ENCODE data around the gene PTPRN2. TPM values are rescaled to one million over a fixed set of nuclear protein-coding genes. Genes with fewer than 3 reads are reported as not detected.

Gene PTPRN2
- total RNA-seq, 2 donors from 2014 or later: 26.1 to 55.5 TPM

DNA sequence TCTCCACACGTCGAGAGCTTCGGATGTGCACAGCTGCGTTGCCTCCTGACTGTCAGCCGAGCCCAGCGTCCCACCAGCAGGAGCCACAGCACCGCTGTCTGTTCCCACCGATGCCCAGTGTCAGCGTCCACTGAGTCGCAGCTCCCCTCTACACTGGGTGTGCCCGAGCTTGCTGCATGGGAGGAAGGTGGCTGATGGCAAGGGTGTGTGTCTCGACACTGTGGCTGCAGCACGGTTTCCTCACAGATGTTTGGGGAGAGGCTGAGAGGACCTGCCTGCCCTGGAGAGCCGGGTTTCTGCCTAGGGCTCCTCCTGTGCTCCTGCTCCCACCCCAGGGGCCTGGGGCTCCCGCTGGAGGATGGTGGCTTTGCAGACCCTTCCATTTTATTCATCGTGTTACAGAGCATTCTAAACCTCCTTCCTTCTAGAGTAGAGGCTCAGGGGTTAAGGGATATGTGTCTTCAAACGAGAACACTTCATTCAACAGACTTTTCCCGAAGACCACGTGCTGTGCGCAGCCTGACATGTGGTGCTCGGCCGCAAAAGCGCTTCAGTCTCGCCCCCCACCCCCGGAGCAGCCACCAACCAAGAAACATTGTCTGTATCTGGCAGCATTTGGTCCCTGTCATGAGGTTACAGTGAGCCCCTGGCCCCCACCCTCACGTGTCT is 866.0 kb downstream of the PTPRN2 start:
- H3K27ac ChIP-seq: no peak overlapping the region
- no peaks in the 10 kb centered on the region for H3K9me3 ChIP-seq
- WGBS: 90% methylated on average over 26 of the region's 26 CpGs
- no peaks in the 10 kb centered on the region for H3K27me3 ChIP-seq (replicated peaks; ENCODE audit: insufficient read depth)
- no peak overlapping the region for H3K4me3 ChIP-seq
- no peak for DNase-seq (ENCODE audit: low spot score)
- H3K4me1 ChIP-seq (replicated peaks): no peaks in the 10 kb centered on the region
- no peaks in the 10 kb centered on the region for H3K36me3 ChIP-seq
- TF ChIP-seq, protein P1, sequence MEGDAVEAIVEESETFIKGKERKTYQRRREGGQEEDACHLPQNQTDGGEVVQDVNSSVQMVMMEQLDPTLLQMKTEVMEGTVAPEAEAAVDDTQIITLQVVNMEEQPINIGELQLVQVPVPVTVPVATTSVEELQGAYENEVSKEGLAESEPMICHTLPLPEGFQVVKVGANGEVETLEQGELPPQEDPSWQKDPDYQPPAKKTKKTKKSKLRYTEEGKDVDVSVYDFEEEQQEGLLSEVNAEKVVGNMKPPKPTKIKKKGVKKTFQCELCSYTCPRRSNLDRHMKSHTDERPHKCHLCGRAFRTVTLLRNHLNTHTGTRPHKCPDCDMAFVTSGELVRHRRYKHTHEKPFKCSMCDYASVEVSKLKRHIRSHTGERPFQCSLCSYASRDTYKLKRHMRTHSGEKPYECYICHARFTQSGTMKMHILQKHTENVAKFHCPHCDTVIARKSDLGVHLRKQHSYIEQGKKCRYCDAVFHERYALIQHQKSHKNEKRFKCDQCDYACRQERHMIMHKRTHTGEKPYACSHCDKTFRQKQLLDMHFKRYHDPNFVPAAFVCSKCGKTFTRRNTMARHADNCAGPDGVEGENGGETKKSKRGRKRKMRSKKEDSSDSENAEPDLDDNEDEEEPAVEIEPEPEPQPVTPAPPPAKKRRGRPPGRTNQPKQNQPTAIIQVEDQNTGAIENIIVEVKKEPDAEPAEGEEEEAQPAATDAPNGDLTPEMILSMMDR (IDR thresholded peaks at IDR 0.05): no peak
- TF ChIP-seq POLR2AphosphoS5 (IDR thresholded peaks at IDR 0.05): no peak
- no peak for TF ChIP-seq POLR2A (IDR thresholded peaks at IDR 0.05)
- intact Hi-C loops (cut with DNase I): no loop called here

DNA sequence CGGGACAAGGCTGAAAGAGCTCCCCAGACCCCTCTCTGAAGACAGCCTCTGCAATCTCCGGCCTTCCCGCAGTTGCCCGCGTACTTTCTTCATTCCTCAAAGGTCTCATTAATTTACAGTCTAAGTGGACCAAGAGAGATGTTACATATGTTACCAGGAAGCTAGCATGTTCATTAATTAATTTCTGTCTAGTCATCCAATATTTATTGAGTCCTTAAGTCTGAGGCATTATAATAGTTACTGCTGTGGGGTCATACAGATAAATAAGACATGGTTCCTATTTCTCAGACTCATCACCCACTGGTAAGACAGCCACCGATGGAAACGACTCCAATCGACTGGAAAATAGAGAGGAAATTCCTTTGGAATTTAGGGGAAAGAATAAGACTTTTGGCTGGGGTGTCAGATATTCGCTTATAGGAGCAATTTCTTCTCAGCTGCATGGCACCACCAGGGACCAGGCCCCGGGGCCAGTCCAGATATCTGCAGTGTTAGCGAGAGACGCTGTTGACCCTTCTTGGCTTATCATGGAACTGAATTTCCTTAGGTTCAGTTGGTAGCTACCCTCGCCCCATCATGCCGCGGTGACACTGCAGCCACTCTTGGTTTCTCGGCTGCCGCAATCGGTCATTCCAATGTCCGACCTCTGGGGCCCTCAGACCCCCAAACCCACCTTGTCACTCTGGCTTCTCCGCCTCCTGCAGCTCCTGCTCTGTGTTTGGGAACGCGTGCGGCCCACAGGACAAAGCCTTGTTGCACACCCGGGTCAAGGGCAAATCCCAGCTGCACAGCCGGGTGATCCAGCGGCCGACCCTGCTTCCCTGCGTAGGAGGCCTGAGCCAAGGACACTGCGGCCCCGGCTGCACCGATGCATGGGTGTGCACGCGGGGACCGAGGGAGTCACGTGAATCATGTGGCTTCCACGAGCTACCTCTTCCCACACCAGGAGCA is 867.6 kb downstream of the PTPRN2 start:
- no peaks in the 10 kb centered on the region for H3K27me3 ChIP-seq (replicated peaks; ENCODE audit: insufficient read depth)
- no peak overlapping the region for H3K4me3 ChIP-seq
- no peaks in the 10 kb centered on the region for H3K9me3 ChIP-seq
- no peak for DNase-seq (ENCODE audit: low spot score)
- TF ChIP-seq, protein P1 (IDR thresholded peaks at IDR 0.05): no peak
- TF ChIP-seq POLR2A (IDR thresholded peaks at IDR 0.05): no peak
- TF ChIP-seq POLR2AphosphoS5 (IDR thresholded peaks at IDR 0.05): no peak
- WGBS: 95% methylated on average over 36 of the region's 36 CpGs
- H3K36me3 ChIP-seq: no peaks in the 10 kb centered on the region
- no peak overlapping the region for H3K27ac ChIP-seq
- no peaks in the 10 kb centered on the region for H3K4me1 ChIP-seq (replicated peaks)
- intact Hi-C loops (cut with DNase I): no loop called here

DNA sequence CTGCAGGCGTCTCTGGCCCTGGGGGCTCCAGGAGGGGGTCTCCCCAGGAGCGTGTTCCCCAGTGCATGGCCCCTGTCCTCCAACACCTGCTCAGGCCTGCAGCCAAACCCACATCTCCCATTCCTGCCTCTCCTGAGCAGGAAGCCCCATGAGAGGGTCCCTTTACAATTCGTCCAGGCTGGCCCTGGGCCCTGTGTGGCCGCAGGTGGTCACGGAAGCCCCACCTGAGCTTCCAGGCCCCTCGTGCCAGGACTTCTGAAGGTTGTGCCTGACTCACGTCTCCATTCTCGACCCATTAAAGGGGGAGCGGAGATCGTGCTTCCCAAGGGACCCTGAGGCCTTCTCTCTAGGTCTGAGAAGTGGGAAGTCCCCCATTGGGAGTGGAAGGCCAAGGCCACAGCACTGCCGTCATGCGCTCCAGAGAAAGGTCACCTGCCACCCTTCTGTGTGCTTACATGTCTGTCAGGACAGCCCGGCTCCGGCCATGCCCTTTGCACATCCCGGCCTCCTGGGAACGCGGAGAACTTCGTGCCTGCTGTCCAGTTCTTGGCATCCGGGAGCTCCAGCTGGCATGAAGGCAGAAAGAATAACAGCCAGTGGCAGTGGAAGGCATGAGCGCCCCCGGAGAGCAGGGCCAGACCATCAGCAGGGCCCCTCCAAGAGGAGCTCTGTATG is 868.5 kb downstream of the PTPRN2 start:
- 93% methylated on average over 21 of the region's 21 CpGs for WGBS
- no peak for TF ChIP-seq POLR2AphosphoS5 (IDR thresholded peaks at IDR 0.05)
- TF ChIP-seq POLR2A (IDR thresholded peaks at IDR 0.05): no peak
- TF ChIP-seq, protein P1 (IDR thresholded peaks at IDR 0.05): no peak
- Histone ChIP-seq H3K36me3 (no peaks in the 10 kb centered on the region), H3K4me1 (replicated peaks) (no peaks in the 10 kb centered on the region), H3K27ac (no peak overlapping the region), H3K27me3 (replicated peaks; ENCODE audit: insufficient read depth) (no peaks in the 10 kb centered on the region), H3K4me3 (no peak overlapping the region), H3K9me3 (no peaks in the 10 kb centered on the region)
- intact Hi-C loops (cut with DNase I): no loop called here
- no peak for DNase-seq (ENCODE audit: low spot score)

DNA sequence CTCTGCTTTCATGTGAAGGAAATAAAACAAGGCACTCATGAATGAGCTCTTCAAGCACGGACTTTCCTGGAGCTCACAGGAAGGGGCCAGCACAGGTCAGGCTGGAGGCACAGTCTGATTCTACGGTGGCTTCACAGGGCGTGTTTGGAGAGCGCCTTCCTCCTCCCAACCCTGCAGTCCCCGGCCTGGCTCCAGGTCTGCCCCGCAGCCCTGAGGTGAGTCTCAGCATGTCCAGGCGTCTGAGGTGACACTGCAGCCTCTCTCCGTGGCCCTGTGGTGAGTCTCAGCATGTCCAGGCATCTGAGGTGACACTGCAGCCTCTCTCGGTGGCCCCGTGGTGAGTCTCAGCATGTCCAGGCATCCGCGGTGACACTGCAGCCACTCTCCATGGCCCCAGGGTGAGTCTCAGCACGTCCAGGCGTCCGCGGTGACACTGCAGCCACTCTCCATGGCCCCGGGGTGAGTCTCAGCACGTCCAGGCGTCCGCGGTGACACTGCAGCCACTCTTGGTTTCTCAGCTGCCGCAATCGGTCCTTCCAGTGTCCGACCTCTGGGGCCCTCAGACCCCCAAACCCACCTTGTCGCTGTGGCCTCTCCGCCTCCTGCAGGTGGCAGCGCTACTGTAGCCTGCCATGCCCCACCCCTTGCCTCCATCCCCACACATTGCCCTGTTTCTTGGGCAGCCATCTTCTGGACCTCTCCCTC is 869.2 kb downstream of the PTPRN2 start:
- H3K36me3 ChIP-seq: no peaks in the 10 kb centered on the region
- WGBS: 55% methylated on average over 25 of the region's 27 CpGs
- no peaks in the 10 kb centered on the region for H3K9me3 ChIP-seq
- H3K27me3 ChIP-seq (replicated peaks; ENCODE audit: insufficient read depth): no peaks in the 10 kb centered on the region
- TF ChIP-seq, protein P1 (IDR thresholded peaks at IDR 0.05): no peak
- TF ChIP-seq POLR2A (IDR thresholded peaks at IDR 0.05) (no peak), POLR2AphosphoS5 (IDR thresholded peaks at IDR 0.05) (no peak)
- H3K27ac ChIP-seq: no peak overlapping the region
- intact Hi-C loops (cut with DNase I): no loop called here
- H3K4me3 ChIP-seq: no peak overlapping the region
- DNase-seq (ENCODE audit: low spot score): no peak
- H3K4me1 ChIP-seq (replicated peaks): no peaks in the 10 kb centered on the region
